H1 (cell line): ENCODE results near the gene MT1F. TPM values are rescaled to one million over a fixed set of nuclear protein-coding genes. Genes with fewer than 3 reads are reported as not detected.

Source experiments
- polyA plus RNA-seq, 7 experiments: library from polyadenylated mRNA; depleted of rRNA in 3 of 7; stranded (reverse) in 5 of 7; unstranded in 2 of 7; fragments of >200 nt in 5 of 7; fragments of 200-250 nt in 2 of 7; gene quantifications; 1 replicate in 5 of 7; 2 replicates in 1 of 7; 4 replicates in 1 of 7; pipeline versions ENCODE4 v1.2.1 to v1.2.3, GENCODE V29; 2011 to 2013; ENCODE audit warnings: missing spikeins in 2 of 7, mixed read lengths in 2 of 7
- total RNA-seq: library from RNA; stranded (reverse); fragmentation: NEBNext Ultra II Directional; extraction: Animal tissue kit (Norgen Biotek cat#: 25700); gene quantifications from 2 replicates; pipeline ENCODE4 v1.2.1, GENCODE V29; 2021
- TF ChIP-seq, protein P1 (sequence below): fragments of 300-600 bp; sonication (generic); IDR thresholded peaks from 2 replicates; pipeline ENCODE4 v1.7.1; 2012; ENCODE audit warnings: low read length, moderate library complexity, mild to moderate bottlenecking, inconsistent platforms; ENCODE audit not compliant: insufficient replicate concordance

MT1F gene
- total and polyA plus RNA-seq, 2 of the 8 experiments (the other 6 are each of a cell fraction or from before 2014, with no cell fraction given): 5.9 to 20.8 TPM

DNA sequence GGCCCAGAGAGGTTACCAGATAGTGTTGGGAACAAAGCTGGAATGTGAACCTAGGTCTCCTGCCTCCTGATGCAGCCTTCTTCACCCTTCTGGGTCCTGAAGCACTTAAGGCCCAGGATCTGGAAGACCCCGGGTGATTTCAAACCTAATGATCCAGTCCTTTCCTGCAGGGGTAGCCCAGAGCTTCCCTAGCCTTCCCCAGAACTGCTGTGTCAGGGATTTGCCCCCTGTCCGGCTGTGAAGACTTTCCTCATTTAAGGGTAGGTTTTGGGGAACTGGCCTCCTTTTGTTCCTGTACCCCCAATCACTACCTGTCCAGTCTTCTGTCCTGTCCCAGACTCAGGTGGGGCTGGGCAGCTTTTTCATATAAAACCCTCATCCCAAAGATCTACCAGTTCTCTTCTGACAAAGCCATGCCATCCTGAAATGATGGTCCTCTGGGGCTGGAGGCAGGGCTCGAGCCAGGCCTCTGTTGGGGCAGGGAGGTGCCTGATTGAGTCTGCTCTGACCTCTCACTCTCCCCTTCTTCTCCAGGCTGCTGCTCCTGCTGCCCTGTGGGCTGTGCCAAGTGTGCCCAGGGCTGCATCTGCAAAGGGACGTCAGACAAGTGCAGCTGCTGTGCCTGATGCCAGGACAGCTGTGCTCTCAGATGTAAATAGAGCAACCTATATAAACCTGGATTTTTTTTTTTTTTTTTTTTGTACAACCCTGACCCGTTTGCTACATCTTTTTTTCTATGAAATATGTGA lies 25.8 kb downstream of the MT1F start (continued):
- TF ChIP-seq, protein P1, sequence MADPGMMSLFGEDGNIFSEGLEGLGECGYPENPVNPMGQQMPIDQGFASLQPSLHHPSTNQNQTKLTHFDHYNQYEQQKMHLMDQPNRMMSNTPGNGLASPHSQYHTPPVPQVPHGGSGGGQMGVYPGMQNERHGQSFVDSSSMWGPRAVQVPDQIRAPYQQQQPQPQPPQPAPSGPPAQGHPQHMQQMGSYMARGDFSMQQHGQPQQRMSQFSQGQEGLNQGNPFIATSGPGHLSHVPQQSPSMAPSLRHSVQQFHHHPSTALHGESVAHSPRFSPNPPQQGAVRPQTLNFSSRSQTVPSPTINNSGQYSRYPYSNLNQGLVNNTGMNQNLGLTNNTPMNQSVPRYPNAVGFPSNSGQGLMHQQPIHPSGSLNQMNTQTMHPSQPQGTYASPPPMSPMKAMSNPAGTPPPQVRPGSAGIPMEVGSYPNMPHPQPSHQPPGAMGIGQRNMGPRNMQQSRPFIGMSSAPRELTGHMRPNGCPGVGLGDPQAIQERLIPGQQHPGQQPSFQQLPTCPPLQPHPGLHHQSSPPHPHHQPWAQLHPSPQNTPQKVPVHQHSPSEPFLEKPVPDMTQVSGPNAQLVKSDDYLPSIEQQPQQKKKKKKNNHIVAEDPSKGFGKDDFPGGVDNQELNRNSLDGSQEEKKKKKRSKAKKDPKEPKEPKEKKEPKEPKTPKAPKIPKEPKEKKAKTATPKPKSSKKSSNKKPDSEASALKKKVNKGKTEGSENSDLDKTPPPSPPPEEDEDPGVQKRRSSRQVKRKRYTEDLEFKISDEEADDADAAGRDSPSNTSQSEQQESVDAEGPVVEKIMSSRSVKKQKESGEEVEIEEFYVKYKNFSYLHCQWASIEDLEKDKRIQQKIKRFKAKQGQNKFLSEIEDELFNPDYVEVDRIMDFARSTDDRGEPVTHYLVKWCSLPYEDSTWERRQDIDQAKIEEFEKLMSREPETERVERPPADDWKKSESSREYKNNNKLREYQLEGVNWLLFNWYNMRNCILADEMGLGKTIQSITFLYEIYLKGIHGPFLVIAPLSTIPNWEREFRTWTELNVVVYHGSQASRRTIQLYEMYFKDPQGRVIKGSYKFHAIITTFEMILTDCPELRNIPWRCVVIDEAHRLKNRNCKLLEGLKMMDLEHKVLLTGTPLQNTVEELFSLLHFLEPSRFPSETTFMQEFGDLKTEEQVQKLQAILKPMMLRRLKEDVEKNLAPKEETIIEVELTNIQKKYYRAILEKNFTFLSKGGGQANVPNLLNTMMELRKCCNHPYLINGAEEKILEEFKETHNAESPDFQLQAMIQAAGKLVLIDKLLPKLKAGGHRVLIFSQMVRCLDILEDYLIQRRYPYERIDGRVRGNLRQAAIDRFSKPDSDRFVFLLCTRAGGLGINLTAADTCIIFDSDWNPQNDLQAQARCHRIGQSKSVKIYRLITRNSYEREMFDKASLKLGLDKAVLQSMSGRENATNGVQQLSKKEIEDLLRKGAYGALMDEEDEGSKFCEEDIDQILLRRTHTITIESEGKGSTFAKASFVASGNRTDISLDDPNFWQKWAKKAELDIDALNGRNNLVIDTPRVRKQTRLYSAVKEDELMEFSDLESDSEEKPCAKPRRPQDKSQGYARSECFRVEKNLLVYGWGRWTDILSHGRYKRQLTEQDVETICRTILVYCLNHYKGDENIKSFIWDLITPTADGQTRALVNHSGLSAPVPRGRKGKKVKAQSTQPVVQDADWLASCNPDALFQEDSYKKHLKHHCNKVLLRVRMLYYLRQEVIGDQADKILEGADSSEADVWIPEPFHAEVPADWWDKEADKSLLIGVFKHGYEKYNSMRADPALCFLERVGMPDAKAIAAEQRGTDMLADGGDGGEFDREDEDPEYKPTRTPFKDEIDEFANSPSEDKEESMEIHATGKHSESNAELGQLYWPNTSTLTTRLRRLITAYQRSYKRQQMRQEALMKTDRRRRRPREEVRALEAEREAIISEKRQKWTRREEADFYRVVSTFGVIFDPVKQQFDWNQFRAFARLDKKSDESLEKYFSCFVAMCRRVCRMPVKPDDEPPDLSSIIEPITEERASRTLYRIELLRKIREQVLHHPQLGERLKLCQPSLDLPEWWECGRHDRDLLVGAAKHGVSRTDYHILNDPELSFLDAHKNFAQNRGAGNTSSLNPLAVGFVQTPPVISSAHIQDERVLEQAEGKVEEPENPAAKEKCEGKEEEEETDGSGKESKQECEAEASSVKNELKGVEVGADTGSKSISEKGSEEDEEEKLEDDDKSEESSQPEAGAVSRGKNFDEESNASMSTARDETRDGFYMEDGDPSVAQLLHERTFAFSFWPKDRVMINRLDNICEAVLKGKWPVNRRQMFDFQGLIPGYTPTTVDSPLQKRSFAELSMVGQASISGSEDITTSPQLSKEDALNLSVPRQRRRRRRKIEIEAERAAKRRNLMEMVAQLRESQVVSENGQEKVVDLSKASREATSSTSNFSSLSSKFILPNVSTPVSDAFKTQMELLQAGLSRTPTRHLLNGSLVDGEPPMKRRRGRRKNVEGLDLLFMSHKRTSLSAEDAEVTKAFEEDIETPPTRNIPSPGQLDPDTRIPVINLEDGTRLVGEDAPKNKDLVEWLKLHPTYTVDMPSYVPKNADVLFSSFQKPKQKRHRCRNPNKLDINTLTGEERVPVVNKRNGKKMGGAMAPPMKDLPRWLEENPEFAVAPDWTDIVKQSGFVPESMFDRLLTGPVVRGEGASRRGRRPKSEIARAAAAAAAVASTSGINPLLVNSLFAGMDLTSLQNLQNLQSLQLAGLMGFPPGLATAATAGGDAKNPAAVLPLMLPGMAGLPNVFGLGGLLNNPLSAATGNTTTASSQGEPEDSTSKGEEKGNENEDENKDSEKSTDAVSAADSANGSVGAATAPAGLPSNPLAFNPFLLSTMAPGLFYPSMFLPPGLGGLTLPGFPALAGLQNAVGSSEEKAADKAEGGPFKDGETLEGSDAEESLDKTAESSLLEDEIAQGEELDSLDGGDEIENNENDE: no peak
